AML-193 (cell line): ENCODE measurements around the gene TMEM203.
A peak's percentile ranks its signal among the peaks of the same experiment; 100 is the strongest.
"Not testable (repeated sequence)": the region's sequence is repeated elsewhere in the genome, so short reads cannot be mapped to it uniquely, and the experiment has no call there.

Source experiments
- DNase-seq, 2 experiments: peaks; one replicate each; lab custom pipeline; 2025; lab: John Stamatoyannopoulos, UW

The TMEM203 gene

DNA sequence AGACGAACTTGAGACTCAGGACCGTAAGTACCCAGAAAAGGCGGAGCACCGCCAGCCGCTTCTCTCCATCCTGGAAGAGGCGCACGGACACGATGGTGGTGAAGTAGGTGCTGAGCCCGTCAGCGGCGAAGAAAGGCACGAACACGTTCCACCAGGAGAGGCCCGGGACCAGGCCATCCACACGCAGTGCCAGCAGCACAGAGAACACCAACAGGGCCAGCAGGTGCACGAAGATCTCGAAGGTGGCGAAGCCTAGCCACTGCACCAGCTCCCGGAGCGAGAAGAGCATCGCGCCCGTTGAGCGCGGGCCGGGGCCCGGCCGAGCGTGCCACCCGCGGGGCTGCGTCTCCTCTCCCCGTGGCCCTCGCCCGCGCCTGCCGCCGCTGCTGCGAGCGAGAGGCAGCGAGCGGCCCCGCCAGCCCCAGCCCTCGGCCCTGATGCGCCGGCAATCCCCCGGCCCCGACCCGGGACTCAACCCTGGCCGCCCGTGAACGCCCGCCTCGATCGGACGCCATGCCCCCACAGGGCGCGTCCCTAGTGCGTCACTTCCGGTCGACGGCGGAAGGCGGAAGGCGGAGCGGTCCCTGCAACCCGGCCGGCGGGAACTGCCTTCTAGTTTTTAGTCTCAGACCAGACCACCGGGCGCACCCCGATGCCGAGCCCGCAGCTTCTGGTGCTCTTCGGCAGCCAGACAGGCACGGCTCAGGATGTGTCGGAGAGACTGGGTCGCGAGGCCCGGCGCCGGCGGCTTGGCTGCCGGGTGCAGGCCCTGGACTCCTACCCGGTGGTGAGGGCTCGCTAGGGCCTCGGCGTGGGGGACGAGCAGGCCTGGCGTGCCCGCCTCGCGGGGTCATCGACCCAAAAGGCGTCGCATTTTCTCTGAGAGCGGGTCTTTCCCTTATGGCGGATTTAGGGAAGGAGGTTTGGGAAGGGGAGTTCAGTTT lies at the start of gene TMEM203, which contains the start of gene NDOR1:
Gene TMEM203 (minus strand): TSS at position 523 of the 944 bp plus-strand sequence. CDS start 234 bp downstream, at position 289.
Gene NDOR1 (plus strand): TSS at position 575 of the 944 bp plus-strand sequence. CDS start 78 bp downstream, at position 653.
- DNase-seq: peak; percentile 64 to 71

DNA sequence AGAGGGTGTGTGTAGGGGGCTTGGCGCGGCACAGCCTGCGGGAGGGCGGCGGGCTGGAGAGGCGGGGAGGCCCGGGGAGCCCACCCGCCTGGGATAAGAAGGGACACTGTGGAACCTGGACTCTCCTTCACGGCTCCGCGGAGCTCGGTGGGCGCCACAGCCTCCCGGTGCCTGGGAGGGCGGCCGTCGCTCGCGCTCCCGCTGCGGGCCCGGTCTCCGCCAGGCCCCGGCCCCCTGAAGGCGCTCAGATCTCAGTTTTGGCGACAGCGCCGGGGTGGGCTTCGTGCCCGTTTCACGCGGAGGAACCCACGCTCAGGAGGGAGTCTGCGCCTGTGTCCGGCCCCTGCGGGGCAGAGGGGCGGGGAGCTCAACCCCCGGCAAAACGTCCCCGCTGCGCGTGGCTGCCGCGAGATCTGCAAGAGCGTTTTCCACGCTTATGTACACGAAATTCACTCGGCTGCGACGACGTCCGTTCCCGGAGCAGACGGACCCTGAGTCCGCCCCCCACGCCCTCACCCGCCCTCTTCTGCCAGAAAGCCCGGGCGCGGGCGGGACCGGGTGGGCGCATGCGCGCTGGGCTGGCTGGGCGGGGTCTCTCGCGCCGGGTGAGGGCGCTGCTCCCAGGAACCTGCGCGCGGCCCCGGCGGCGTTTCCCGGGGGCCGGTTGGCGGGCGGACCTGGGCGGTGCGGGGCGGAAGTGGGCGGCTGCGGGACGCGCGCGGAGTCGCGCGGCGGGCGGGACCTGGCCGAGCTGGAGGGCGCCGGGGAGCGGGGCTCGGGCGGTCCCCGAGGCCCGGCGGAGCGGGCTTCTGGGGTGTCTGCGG lies 49.4 kb upstream of the TMEM203 start, which contains the start of gene NELFB:
Gene NELFB (plus strand): TSS at position 704 of the 824 bp plus-strand sequence.
- peak; percentile 54 to 68 for DNase-seq

- no peak for DNase-seq
Observed at GRCh38 chr9:137253717-137254623, 48.5 kb upstream of the TMEM203 start.

GRCh38 chr9:137252555-137253506 lies 47.4 kb upstream of the TMEM203 start:
- no peak for DNase-seq

GRCh38 chr9:137251490-137252268 lies 46.2 kb upstream of the TMEM203 start:
- no peak for DNase-seq

DNA sequence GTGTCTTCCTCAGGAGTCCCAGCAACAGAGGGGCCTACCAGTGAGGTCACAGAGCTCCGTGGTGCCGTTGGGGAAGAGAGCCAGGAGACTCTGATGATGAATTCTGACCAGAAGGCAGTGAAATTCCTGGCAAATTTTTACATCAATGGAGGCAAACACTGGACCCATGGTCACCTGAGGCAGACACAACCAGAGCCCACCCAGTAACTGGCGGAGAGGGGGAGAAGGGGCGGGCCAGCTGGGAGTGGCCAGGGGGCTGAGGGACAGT lies 45.7 kb upstream of the TMEM203 start, which contains the start of gene STPG3:
Gene STPG3 (plus strand): TSS at position 93 of the 268 bp plus-strand sequence. CDS start 1 bp downstream, at position 94.
- no peak for DNase-seq

GRCh38 chr9:137250329-137251193 lies 45.1 kb upstream of the TMEM203 start:
- no peak for DNase-seq

GRCh38 chr9:137247916-137248175 lies 42.4 kb upstream of the TMEM203 start:
- no peak for DNase-seq

DNA sequence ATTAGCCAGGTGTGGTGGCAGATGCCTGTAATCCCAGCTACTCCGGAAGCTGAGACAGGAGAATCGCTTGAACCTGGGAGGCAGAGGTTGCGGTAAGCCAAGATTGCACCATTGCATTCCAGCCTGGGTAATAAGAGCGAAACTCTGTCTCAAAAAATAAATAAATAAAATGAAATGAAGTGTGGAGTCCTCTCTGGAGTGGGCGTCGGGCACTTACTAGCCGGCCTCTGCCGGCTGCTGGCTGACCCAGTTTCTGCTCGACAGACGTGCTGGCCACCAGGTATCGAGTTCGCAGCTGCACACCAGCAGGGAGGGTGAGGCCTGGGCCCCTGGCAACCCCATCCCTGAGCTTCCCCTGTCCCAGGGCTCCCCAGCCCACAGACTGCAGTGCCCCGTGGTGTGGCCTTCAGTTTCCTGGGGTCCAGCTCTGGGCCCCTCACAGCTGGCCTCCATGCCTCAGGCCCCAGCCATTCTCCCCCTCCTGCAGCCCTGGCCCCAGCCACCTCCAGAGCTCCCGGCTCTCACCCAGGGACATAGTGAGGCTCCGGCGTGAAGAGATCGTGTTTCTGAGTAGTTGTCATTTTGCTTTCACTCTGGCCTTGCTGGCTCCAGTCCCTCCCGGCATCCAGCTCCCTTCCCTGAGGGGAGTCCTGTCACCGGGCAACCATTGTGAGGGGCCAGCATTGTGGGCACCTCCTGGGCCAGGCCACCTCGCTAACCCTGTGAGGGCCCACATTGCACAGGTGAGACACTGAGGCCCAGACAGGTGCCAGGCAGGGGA lies 41.9 kb upstream of the TMEM203 start:
- DNase-seq: no peak

DNA sequence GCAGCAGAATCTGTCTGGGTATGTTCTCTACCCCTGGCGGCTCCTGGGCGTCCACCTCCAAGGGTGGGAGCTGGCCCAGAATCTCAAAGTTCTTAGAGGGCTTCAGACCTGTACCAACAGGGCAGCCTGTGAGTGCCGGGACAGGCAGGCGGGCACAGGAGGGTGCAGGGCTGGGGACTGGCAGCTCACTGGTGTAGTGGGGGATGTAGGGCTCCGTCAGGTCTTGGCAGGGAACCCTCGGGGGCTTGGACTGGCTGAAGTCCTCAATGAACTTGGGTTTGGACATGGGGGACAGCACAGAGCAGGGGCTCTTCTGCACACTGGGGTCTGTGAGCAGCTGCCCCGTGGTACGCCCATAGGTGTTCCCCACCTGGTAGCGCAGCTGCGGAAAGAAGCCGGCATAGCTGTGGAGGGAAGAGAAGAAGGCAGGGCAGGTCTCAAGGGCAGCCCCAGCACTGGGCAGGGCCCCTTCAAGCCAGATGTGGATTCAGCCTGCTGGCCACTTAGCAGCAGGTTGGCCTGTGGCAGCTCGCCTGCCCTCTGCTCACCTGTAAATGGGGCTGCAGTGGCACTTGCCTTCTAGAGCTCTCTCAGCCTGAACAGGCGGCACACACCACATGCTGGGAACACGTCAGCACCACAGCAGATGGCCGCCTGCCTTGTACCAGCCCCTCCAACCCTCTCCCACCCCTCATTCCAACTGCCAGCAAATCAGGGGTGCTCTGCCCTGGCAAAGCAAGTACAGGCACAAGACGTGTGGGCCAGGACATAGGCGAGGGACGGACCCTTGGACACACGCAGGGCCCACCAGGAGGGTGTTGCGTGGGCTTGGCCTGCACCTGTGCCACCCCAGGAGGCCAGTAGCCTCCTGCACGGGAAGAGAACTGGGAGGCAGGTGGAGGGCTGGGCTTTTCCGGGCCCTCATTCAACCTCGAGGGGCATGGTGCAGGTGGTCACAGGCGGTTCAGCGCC lies 40.3 kb upstream of the TMEM203 start:
- no peak for DNase-seq

DNA sequence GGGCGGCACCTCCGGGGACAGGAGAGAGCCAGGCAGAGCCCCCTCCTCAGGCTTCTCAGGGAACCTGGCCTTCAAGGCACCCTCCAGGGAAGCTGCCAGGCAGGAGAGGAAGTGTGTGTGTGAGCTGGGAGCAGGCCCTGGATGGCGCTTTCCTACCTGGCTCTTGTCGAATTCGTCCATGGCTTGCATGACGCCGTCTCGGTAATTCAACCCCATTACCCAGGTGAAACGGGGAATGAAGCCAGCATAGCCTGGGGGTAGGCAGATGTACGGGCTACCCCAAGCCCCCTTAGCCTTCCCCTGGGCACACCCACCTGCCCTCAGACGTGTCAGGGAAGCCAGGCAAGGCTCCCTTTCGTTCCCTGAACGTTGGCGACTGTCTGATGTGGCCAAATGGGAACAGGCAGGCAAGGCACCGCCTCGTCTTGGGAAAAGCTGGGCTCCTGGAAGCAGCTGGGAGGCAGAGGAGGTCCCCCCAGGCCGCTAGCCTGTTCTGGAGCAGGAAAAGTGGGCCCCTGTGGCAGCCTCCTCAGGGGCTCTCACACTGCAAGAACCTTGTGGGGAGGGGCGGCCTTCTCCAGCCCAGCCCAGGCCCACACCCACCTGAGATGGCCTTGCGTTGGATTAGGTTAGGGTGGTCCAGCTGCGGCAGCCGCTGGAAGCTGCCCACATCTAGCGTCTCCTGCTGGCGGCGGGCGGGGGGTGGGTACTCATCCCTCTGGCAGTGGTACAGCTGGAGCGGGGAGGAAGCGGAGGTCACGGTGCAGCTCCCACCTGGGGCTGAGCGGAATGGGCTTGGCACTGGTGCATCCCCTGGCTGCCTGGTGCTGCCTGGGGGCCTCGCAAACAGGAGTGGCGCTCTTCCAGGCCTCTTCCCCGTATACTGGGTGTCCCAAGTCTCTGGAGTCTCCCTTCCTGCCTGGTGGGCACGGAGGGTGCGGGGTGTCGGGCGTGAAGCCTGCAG lies 39.3 kb upstream of the TMEM203 start:
- no peak for DNase-seq

DNA sequence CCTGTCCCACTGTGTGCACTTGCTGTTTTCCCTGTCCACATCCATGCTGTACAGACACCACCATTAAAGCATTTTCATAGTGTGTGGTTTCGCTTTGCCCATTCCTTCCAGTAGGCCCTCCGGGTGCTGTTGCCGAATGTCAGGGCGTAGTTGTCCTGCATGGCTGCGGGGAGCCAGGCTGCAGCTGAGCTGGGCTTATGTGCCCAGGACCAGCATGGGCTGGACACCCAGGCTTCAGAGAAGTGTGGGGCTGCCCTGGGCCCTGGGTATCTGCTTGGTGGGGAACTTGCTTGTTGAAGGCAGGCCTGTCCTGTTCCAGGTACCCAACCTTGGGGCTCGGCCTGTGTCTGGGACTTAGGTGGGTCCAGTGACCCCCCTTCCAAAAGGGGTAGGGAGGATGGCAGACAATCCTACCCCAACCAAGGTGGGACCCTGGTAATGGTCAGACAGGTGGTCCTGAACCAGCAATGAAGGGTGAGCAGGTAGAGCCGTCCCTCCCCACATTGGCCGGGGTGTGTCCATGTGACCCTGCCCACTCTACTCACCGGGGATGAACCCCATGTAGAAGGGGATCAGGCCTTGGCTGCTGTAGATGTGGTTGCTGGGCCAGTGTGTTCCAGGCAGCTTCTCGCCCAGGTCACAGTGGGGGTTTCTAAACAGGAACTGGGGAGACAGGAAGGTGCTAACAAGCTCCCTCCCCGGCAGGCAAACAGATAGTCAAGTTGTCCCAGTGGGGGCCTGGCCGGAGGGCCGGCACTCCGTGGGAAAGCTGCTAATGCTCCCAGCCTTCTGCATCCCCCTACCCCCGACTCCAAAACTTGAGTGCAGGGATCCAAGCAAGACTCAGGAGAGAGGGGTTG lies 38.4 kb upstream of the TMEM203 start:
- DNase-seq: no peak

- not testable (repeated sequence) for DNase-seq
Observed at GRCh38 chr9:137243266-137243625, 37.8 kb upstream of the TMEM203 start.

DNA sequence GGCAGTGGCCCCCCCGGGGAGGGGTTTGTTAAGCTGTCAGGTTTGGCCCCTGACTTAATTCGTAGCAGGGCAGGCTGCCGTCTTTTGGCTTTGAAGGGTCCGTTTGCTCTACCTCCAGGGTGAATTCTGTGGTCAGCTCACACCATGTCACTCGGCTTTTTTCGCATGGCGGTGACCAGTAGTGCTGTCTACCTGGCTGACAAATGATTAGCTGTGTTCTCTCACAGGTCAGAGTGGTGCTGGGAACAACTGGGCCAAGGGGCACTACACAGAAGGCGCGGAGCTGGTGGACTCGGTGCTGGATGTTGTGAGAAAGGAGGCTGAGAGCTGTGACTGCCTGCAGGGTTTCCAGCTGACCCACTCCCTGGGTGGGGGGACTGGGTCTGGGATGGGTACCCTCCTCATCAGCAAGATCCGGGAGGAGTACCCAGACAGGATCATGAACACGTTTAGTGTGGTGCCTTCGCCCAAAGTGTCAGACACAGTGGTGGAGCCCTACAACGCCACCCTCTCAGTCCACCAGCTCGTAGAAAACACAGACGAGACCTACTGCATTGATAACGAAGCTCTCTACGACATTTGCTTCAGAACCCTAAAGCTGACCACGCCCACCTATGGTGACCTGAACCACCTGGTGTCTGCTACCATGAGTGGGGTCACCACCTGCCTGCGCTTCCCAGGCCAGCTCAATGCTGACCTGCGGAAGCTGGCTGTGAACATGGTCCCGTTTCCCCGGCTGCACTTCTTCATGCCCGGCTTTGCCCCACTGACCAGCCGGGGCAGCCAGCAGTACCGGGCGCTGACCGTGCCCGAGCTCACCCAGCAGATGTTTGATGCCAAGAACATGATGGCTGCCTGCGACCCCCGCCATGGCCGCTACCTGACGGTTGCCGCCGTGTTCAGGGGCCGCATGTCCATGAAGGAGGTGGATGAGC lies 37.1 kb upstream of the TMEM203 start:
- no peak for DNase-seq
